ENCODE data around the gene MYH14.

- TF ChIP-seq POLR2A (IDR thresholded peaks at IDR 0.05; ENCODE audit: low read length) = no peak
- no peak for TF ChIP-seq GATA1 (IDR thresholded peaks at IDR 0.05; ENCODE audit: low read depth, low read length)
These were observed 41.3 kb downstream of the MYH14 start for GRCh38 chr19:50244695-50245094.
